Measurements from ENCODE around the gene TFB1M.
"Not testable (repeated sequence)": the region's sequence is repeated elsewhere in the genome, so short reads cannot be mapped to it uniquely, and the experiment has no call there.

- not testable (repeated sequence) for TF ChIP-seq CTCF, EZH2phosphoT487, EZH2 (IDR thresholded peaks at IDR 0.05)
Observed at GRCh38 chr6:155338237-155338636, 24.0 kb upstream of the TFB1M start.
